HCT116 (cell line): ENCODE data around the gene IRS1.

Experiments used
- CTCF ChIP-seq, 3 experiments: fragments of 200-600 bp in 1 of 3; sonication (generic) in 1 of 3; IDR thresholded peaks in 2 of 3; conservative IDR thresholded peaks in 1 of 3; 2 replicates each; pipeline ENCODE4 v1.5.1; 2012 to 2017; ENCODE audit warnings: low read depth in 2 of 3, low read length in 2 of 3, antibody characterized with exemption in 1 of 3, borderline replicate concordance in 1 of 3, control low read depth in 1 of 3, mild to moderate bottlenecking in 1 of 3, mixed read lengths in 1 of 3, mixed run types in 1 of 3, moderate library complexity in 1 of 3; ENCODE audit not compliant: insufficient read depth in 1 of 3
- EGR1 ChIP-seq: IDR thresholded peaks from 2 replicates; pipeline ENCODE4 v1.6.1; 2012; ENCODE audit warnings: low read depth
- ELF1 ChIP-seq: IDR thresholded peaks from 2 replicates; pipeline ENCODE4 v1.6.1; 2012; ENCODE audit warnings: low read depth, borderline replicate concordance
- EZH2 ChIP-seq: fragments of 200-600 bp; sonication (generic); IDR thresholded peaks from 2 replicates; pipeline ENCODE4 v1.6.1; 2017; ENCODE audit warnings: antibody characterized with exemption, mixed run types
- JUND ChIP-seq: IDR thresholded peaks from 2 replicates; pipeline ENCODE4 v1.6.1; 2012
- MAX ChIP-seq: IDR thresholded peaks from 2 replicates; pipeline ENCODE4 v1.6.1; 2012
- POLR2A ChIP-seq: IDR thresholded peaks from 2 replicates; pipeline ENCODE4 v1.7.0; 2011; ENCODE audit warnings: borderline replicate concordance; ENCODE audit not compliant: insufficient read depth, insufficient read length; ENCODE audit errors: extremely low read depth
- SRF ChIP-seq: IDR thresholded peaks from 2 replicates; pipeline ENCODE4 v1.6.1; 2012; ENCODE audit warnings: low read depth
- TCF7L2 ChIP-seq: IDR thresholded peaks from 2 replicates; pipeline ENCODE4 v1.7.0; 2011; ENCODE audit warnings: borderline replicate concordance, inconsistent platforms; ENCODE audit not compliant: insufficient read depth, insufficient read length; ENCODE audit errors: extremely low read depth
- YY1 ChIP-seq: IDR thresholded peaks from 2 replicates; pipeline ENCODE4 v1.6.1; 2011; ENCODE audit warnings: low read length, low read depth, moderate library complexity, mild to moderate bottlenecking; ENCODE audit not compliant: insufficient replicate concordance; ENCODE audit errors: extremely low read depth
- ZNF274 ChIP-seq: fragments of 200-500 bp; sonication (Bioruptor generic); IDR thresholded peaks from 2 replicates; pipeline ENCODE4 v1.6.1; 2014; ENCODE audit warnings: mild to moderate bottlenecking, low read depth, low read length, inconsistent platforms

GRCh38 chr2:226790011-226790410, 9.6 kb downstream of the IRS1 start:
- TF ChIP-seq MAX, result no peak; the same call in 1 of the 2 replicates
- TF ChIP-seq JUND, result no peak
- no peak for TF ChIP-seq CTCF (IDR thresholded peaks at IDR 0.05 in 2 of 3, conservative IDR thresholded peaks at IDR 0.05 in 1 of 3; ENCODE audit: borderline replicate concordance in 1 of 3, insufficient read depth in 1 of 3, low read depth in 2 of 3, low read length in 2 of 3)
- no peak for TF ChIP-seq TCF7L2
- TF ChIP-seq EZH2, result no peak
- no peak for TF ChIP-seq EGR1
- TF ChIP-seq POLR2A, result no peak
- TF ChIP-seq ZNF274, result no peak
- TF ChIP-seq YY1, result no peak
- no peak for TF ChIP-seq ELF1
- TF ChIP-seq SRF, result no peak
